T47D (cell line): Measurements from ENCODE around the gene RPS27.
A peak's percentile ranks its signal among the peaks of the same experiment; 100 is the strongest.
"Not testable (repeated sequence)": the region's sequence is repeated elsewhere in the genome, so short reads cannot be mapped to it uniquely, and the experiment has no call there.

Source experiments
- DNase-seq, 2 experiments: peaks; one replicate each; pipeline versions ENCODE4 v3.0.0 to v3.0.0-alpha.2; 2011 to 2012; ENCODE audit warnings: low read depth in 1 of 2, low spot score in 1 of 2
- JUND ChIP-seq: IDR thresholded peaks from 2 replicates; pipeline ENCODE4 v1.6.1; 2012; ENCODE audit warnings: low read depth
- in situ Hi-C: cut with HindIII; loops from 2 replicates; pipeline ENCODE4 v1.10.0; 2016; ENCODE audit warnings: low sequenced_read_pairs, low pct_unique_long_range_greater_than_20kb

RPS27 gene

GRCh38 chr1:153984123-153984894 is 6.3 kb upstream of the RPS27 start:
- no peak for DNase-seq
- TF ChIP-seq JUND: no peak
- in situ Hi-C loops: no loop called here

DNA sequence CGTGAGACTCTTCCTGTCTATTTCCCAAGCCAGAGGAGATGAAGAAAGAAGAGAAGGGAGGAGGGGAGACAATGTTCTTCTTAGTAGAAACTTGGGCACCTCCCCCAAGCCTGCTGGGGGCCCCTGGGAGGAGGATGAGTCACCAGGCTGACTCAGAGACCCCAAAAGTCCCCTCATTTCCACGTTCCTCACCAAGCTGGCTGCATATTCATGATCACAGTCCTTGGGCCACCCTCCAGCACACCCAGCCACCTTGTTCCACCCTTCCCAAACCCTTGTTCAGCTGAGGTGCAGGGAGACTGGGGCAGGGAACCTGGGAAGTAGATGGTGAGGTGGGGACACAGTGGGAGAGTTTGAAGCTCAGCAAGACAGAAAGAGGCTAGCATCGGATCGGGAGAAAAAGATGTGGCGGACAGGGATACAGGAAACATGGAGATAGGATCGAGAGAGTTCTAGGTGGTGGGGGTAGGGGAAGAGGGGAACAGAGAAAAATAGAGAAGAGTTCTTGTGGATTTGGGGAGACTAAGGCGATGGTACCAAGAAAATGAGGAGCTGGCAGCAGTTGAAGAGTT is 5.1 kb upstream of the RPS27 start:
- in situ Hi-C loops: no loop called here
- DNase-seq: no peak
- TF ChIP-seq JUND: no peak

GRCh38 chr1:153985941-153986761 is 4.4 kb upstream of the RPS27 start, which contains the start of gene RAB13:
TSS of gene RAB13 (minus strand) at chr1:153986339. CDS start at chr1:153986236, 103 bp downstream.
- in situ Hi-C loops: no loop called here
- TF ChIP-seq JUND: no peak
- peak; percentile 84 to 93 for DNase-seq

- in situ Hi-C loops: no loop called here
- DNase-seq: no peak
- TF ChIP-seq JUND: no peak
Measured at GRCh38 chr1:153987621-153988020, 2.9 kb upstream of the RPS27 start.

DNA sequence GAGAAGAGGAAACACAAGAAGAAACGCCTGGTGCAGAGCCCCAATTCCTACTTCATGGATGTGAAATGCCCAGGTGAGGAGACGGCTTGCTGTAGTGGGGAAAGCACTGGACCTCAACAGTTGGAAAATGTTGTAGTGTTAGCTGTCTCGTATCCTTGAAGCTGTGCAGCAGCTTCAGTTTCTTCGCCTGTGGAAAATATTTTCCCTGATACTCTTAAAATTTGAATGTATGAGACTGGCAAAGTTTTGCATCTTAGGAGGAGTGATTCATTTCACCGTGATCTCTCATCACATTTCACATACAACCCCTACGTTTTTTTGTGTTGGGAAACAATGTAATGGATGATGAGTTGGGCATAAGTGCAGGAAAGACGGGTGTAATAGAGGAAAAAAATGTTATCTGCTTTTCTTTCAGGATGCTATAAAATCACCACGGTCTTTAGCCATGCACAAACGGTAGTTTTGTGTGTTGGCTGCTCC is 629 bp downstream of the RPS27 start:
- DNase-seq: no peak
- no peak for TF ChIP-seq JUND
- in situ Hi-C loops: no loop called here

- DNase-seq: no peak
- TF ChIP-seq JUND: no peak
- in situ Hi-C loops: no loop called here
Measured at GRCh38 chr1:153991806-153992205, 1.2 kb downstream of the RPS27 start.

DNA sequence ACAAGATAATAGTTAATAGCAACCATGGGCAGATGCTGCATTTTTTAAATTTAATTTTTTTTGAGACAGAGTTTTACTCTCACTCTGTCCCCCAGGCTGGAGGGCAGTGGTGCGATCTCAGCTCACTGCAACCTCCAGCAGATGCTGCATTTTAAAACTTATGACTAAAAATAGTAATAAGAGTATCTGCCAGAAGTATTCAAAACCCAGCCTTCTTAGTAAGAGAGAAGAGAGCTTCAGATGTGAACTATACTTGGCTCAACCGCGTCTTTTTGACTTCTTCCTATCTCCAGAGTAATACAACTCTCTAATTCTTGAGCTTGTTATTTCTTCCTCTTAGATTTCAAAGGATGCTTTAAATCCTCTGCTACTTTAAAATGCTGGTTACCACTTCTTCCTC is 4.6 kb downstream of the RPS27 start:
- in situ Hi-C loops: no loop called here
- DNase-seq: no peak
- TF ChIP-seq JUND: no peak

GRCh38 chr1:153995640-153996039 is 5.1 kb downstream of the RPS27 start:
- in situ Hi-C loops: no loop called here
- no peak for TF ChIP-seq JUND
- no peak for DNase-seq

DNA sequence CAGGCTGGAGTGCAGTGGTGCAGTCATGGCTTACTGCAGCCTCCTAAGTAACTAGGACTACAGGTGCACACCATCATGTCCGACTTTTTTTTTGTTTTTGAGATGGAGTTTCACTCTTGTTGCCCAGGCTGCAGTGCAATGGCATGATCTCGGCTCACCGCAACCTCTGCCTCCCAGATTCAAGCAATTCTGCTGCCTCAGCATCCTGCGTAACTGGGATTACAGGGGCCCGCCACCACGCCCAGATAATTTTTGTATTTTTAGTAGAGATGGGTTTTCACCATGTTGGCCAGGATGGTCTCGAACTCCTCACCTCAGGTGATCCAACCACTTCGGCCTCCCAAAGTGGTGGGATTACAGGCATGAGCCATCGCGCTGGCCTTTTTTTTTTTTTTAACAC is 6.3 kb downstream of the RPS27 start:
- in situ Hi-C loops, DNase-seq: not testable (repeated sequence)

- TF ChIP-seq JUND: no peak
- in situ Hi-C loops: no loop called here
- DNase-seq: no peak
Measured at GRCh38 chr1:154000420-154000819, 9.9 kb downstream of the RPS27 start.

DNA sequence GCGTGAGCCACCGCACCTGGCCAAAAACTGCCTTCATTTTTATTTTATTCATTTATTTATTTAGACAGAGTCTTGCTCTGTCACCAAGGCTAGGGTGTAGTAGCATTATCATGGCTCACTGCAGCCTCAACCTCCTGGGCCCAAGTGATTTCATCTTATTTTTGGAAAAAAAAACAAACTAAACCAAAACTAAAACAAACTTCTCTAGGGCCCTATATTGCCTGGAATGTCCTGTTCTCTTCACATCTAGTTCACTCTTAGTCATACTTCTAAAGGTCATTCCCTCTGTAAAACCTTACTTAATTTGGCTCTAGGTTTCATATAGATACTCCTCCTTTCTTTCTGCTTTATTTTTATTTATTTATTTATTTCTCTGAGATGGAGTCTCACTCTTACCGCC is 15.6 kb downstream of the RPS27 start:
- TF ChIP-seq JUND: no peak
- no peak for DNase-seq
- in situ Hi-C loops: no loop called here

DNA sequence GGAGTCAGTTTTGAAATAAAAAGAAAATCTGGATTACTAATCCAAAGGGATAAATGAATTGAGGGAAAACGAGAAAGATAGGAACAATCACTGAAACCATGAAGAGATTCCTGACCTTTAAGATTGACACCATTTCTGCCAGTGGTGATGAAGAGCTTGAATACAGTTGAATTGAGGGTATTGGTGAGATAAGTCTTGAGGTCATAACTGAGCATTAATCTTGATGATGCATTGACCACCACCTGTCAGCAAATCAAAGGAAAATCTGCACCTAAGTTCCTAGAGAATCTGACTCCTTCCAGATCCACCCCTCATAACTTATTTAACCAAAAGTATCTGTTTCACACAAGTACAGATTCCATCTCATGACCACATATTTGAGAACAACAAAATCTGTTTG is 21.6 kb downstream of the RPS27 start:
- DNase-seq: no peak
- TF ChIP-seq JUND: no peak
- in situ Hi-C loops: no loop called here

- in situ Hi-C loops, DNase-seq: not testable (repeated sequence)
Measured at GRCh38 chr1:154012543-154012942, 22.0 kb downstream of the RPS27 start.
